SK-N-SH treated with all-trans-retinoic acid at 6 μM for 48 hours (cell line): ENCODE data around the gene RTP3.

ENCODE experiments used
- ARNTL ChIP-seq: fragments of 450-650 bp; formaldehyde crosslinking; IDR thresholded peaks from 2 replicates; pipeline ENCODE4 v1.5.0; 2020; ENCODE audit warnings: low read depth, mild to moderate bottlenecking, moderate library complexity, borderline replicate concordance
- BACH2 ChIP-seq: fragments of 250-450 bp; sonication (Bioruptor Pico); IDR thresholded peaks from 2 replicates; pipeline ENCODE4 v1.9.0; 2021; ENCODE audit warnings: mild to moderate bottlenecking, borderline replicate concordance
- RARB ChIP-seq: fragments of 250-450 bp; sonication (Bioruptor Pico); IDR thresholded peaks from 2 replicates; pipeline ENCODE4 v1.8.0; 2021; ENCODE audit warnings: mild to moderate bottlenecking, moderate library complexity
- ZC3H10 ChIP-seq: fragments of 250-450 bp; sonication (Bioruptor Pico); IDR thresholded peaks from 2 replicates; pipeline ENCODE4 v1.5.1; 2021; ENCODE audit warnings: mild to moderate bottlenecking, moderate library complexity
- ZFP30 ChIP-seq: fragments of 450-650 bp; formaldehyde crosslinking; IDR thresholded peaks from 2 replicates; pipeline ENCODE4 v1.5.0; 2022; ENCODE audit warnings: mild to moderate bottlenecking, moderate library complexity
- TF ChIP-seq, protein P1 (sequence below): fragments of 250-450 bp; sonication (Bioruptor Pico); IDR thresholded peaks from 2 replicates; pipeline ENCODE4 v1.8.0; 2020; ENCODE audit warnings: mild to moderate bottlenecking, moderate library complexity, borderline replicate concordance

DNA sequence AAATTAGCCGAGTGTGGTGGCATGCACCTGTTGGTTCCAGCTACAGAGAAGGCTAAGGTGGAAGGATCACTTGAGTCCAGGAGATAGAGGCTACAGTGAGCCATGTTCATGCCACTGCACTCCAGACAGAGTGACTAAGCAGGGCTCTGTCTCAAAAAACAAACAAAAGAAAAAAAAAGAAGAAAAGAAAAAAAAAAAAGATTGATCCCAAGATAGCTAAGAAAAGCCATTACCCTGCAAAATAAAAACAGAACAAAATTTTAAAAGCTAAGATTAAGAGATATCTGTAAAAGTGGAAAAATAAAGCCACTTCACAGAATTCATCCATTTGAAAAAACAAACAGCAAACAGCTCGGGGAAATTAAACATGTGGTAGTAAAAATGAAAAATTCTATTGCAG, 44.6 kb downstream of the RTP3 start:
- TF ChIP-seq RARB (CRISPR knock-in tag) (no peak), BACH2 (CRISPR knock-in tag) (no peak), ZC3H10 (CRISPR knock-in tag) (no peak), ZFP30 (CRISPR knock-in tag) (no peak), ARNTL (CRISPR knock-in tag) (no peak)
- TF ChIP-seq, protein P1, sequence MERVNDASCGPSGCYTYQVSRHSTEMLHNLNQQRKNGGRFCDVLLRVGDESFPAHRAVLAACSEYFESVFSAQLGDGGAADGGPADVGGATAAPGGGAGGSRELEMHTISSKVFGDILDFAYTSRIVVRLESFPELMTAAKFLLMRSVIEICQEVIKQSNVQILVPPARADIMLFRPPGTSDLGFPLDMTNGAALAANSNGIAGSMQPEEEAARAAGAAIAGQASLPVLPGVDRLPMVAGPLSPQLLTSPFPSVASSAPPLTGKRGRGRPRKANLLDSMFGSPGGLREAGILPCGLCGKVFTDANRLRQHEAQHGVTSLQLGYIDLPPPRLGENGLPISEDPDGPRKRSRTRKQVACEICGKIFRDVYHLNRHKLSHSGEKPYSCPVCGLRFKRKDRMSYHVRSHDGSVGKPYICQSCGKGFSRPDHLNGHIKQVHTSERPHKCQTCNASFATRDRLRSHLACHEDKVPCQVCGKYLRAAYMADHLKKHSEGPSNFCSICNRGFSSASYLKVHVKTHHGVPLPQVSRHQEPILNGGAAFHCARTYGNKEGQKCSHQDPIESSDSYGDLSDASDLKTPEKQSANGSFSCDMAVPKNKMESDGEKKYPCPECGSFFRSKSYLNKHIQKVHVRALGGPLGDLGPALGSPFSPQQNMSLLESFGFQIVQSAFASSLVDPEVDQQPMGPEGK (CRISPR knock-in tag) = no peak
